NK-92 (cell line): ENCODE measurements around the gene ZBTB45.

Experiments
- DNase-seq: peaks from one replicate; lab custom pipeline; 2025; ENCODE audit not compliant: unreplicated experiment; lab: John Stamatoyannopoulos, UW

The ZBTB45 gene

DNA sequence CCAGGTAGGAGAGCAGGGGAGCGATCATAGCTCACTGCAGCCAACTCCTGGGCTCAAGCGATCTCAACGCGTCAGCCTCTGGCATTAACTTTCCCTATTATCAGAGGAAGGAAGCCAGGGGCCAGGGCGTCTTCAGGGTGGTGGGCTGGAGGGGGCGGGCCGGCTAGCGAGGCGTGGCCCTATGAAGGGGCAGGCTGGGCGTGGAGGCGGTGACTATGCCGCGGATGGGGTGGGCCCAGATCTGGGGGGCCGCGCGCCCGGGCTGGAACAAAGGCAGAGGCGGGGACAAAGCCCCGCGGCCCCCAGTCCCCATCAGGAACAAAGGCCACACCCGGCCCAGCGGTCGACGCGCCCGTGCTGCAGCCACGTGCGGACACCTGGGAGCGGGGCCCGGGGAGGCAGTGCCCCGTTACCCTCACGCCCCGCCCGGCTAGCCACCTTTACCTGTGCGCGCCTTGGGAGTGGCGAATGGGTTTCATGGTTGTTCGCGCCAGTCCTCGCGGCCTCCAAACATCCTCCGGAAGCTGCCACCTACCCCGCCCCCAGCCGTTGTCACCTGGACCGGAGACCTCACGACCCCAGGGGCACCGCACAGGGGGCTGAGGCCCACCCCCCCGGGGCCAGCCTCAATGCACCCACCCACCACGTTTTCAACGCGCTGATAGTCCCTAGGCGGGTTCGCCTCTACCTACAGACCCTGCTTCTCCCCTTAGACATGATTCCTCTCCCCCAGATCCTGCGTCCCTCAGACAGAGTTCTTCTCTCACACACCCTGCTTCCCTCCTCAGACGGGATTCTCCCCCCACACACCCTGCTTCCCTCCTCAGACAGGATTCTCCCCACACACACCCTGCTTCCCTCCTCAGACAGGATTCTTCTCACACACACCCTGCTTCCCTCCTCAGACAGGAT is 18.9 kb upstream of the ZBTB45 start:
- DNase-seq: no peak

DNA sequence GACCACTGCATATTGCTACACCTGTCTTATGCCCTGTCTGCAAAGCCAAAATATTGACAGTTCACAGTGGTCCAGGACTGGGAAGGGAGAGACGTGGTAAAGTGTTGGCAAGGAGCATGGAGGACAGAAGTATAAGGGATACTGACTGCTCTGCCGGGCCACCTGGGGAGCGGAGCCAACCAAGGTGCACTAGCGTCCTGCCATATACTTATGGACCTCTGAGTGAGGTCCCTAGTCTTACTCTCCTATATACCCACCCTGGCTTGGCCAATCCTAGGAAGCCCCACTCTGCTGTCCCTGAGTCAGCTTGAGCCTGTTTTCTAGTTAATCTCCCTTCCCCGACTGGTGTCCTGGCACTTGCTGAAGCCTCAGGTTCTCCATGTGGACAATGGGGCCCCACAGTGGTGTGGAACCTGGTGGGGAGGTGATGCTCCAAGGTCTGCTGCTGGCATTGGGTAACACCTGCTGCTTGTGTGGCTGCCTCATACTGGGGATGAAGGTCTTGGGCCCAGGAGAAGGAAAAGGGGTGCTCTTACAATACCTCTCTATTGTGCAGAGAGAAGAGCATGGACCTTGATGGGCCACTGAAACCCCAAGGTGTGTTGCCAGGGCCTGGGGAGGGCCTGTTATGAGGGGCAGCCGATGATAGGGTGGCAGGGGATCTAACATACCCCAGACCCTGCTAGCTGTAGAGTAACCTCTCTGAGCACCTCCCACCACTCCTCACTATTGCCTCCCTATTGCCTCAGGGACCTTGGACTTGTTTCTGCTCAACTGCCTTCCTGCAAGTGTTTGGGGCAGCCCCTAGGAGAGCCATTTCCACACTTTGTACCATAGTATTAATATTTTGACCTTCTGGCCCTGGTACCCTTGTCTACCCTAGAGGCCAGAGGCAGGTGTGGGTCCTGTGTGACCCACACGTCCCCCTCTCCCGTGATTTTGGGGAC is 17.5 kb upstream of the ZBTB45 start:
- no peak for DNase-seq

DNA sequence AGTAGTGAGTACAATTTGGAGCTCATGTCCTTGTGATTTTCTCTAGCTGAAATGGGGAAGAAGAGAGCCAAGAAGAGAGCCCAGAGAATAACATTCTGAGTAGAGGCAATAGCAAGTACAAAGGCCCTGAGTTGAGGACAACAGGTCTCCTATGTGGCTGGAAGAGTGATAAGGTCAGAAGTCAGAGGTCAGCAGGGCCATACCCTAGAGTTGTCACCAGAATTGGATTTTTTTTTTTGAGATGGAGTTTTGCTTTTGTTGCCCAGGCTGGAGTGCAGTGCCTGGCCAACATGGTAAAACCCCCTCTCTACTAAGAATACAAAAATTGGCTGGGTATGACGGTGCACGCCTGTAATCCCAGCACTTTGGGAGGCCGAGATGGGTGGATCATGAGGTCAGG is 16.2 kb upstream of the ZBTB45 start:
- no peak for DNase-seq

GRCh38 chr19:58531034-58531840 is 11.6 kb upstream of the ZBTB45 start:
- DNase-seq: no peak

- DNase-seq: no peak
These were observed 9.8 kb upstream of the ZBTB45 start for GRCh38 chr19:58529405-58529804.

DNA sequence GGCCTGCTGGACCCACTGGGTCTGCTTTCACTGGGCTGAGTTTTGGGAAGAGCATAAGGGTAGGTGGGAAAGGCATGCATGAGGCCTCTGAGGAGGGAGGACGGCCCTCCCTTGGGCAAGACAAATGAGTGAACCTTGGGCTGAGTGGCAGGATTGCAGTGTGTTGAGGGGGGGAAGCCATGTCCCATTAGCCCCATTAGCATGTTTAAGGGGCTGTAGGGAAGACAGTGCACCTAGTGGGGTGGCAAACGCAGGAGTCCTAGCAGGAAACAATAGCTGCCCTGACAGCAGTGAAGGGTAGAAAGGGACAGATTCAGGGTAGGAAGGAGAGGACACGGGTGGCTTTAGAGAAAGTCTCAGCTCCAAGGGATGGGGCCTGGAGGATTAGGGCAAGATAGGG is 3.1 kb upstream of the ZBTB45 start:
- DNase-seq: no peak

DNA sequence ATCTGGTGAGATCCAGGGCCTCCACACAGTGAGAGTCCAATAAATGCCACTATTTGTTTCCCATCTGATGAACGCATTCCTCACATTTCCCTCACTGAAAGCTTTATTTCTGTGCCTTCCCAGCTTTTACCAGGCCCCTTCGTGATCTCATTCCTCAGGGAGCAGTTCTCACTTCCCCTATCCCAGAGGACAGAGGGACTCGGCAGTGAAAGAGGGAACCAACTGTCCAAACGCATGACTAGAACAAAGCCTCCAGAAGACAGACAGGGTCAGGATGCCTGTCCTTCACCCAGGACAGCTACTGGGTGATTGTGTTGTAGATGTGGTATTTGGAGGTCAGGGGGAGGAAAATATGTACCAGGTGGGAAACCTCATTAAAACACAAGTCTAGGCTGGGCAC is 2.0 kb upstream of the ZBTB45 start:
- no peak for DNase-seq

DNA sequence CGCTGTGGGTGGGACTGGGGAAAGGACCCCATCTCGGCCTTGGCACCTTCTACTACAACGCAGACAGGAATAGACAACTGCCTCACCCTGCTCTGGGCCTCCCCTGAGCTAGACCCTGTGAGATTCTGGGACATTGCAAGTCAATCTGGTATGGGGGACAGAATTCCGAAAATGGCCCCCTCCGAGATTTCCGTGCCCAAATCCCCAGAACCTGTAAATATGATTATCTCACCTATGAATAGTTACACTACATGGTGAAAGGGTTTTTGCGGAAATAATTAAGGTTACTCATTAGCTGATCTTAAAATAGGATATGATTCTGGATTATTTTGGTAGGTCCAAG is 618 bp upstream of the ZBTB45 start:
- no peak for DNase-seq

DNA sequence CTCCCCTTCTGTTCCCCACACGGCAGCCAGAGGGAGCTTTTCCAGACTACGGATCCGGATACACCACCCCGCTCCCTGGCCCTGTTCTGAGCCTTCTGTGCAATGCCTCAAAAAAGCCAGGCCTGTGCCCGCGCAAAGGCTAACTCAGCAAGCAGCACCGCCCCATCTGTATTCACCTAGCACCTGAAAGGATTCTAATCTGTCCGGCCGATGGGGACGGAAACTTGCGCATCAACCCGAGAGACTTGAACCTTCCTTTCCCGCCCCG is 589 bp downstream of the ZBTB45 start:
- no peak for DNase-seq

DNA sequence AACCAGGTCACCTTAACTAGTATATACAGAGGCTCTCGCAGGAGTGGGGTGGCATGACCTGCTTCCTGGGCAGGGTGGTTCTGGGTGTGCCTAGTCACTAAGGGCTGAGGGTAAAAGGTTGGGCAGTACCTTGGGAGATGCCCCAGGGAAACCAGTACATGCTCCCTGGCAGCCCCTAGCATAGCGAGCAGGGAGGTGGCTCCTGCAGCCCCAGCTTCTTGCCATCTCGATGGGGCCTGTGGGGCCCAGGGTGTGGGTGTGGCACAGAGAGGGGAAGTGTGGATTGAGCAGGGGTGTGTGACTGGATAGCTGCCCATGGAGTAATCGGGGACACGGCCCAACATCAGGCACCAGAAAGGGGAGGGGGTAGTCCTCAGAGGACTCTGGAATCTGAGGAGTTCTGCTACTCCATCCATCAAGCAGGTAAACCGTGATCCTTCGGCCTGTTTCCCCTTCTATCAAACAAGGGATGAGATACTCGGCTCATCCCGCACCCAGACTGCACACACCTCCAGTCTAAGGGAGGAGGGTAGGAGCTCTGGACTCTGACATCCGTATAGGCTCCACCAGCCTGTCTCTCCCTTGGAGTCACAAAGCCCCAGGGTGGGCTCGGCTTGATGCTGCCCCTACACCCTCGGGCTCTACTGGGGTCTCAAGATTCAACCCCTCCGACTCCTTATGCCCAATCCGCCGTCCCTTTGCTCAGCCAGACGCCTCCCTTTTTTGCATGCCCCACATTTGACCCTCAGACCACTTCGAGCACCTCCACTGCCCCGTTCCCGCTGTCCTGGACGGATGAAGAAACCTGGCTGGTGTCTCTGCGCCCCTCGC is 1.1 kb downstream of the ZBTB45 start:
- no peak for DNase-seq

DNA sequence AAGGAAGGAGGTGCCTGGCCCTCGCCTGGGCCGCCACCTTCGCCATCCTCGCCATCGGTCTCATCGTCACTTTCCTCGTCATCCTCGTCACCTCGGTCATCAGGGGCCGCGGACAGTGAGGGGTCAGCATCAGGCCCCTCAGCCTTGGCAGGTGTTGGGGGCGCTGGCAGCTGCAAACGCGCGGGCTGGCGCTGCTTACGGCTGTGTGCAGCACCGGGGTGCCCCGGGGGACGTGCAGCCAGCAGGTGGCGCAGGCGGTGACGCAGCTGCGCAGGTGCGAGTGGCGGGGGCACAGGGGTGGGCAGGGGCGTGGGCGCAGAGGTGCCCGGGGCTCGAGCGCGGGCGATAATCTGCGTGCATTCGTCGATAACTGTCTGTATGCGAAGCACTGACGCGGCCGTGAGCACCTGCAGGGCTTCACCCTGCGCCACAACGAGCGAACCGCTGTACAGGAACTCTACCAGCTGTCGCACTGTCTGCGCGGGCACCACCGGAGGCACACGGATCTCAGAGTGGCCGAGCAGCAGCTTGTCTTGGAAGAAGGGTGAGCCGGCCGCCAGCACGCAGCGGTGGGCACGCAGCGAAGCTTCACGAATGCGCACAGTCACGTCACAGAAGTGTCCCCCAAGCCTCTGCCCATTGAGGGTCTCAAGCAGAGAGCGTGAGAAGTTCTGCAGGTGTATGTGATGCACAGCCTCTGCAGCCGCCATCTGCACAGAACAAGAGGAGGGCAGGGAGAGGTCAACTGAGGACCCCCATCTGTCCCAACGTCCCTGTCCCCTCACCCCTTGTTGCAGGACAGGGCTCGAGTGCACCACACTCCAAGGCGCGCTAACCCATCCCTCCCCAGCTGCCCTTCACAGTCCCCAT is 2.4 kb downstream of the ZBTB45 start:
- DNase-seq: no peak

DNA sequence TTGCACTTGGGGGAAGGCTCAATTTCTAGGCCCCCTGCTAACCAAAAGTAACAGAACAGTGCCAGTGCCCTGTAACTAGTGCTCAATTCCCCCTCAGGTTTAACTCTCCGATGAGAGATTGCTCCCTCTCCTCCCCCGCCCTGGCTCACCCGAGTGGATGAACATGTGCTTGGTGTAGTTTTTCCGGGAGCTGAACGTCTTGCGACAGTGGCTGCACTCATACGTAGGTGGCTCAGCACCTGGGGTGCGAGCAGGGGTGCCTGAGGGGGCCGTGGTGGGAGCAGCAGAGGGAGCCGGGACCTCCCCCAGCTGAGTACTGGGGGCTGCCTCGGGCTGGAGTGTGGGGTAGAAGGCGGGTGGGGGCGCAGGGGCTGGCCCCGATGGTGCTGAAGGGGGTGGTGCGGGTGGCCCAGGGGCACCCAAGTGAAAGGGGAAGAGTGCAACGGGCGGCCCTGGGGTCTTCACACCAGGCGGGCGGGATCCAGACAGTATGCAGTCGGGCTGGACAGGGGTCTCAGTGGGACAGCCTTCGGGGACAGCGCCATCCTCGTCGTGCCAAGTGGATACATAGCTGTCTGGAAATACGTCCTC is 3.3 kb downstream of the ZBTB45 start:
- no peak for DNase-seq

DNA sequence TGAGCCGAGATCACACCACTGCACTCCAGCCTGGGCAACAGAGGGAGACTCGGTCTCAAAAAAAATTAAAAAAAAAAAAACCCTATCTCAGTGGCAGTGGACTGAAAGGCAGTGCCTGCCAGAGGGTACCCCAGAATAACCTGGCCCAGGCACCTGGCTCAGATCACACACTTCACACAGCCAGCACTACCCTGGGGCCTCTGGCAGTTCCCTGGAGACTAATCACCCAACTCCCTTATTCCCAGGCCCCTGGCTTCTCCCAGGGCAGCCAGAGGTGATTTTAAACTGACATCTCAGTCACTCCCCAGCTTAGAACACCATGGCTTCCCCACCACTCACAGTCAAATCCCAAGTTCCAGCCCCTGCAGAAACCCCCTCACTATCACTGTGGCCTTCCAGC is 4.4 kb downstream of the ZBTB45 start:
- DNase-seq: no peak

DNA sequence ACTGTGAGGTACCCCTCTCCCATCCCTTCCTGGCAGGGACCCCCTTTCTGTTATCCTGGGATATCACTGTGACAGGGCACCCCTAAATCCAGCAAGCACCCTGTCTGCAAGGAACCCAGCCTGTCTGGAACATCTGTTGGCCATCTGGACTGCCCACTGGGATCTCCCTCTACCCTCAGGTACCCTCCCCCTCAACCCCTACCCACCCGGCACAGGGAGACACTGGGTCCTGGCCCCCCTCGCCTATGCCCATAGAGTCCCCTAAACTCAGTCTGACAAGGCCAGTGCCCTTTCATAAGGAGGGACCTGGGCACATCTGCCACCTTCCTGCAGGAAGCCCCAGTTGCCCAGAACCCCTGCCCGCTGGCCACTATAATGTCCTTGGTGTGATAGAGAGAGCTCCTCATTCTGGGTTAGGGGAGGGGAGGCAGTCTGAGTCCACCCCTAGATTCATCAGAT is 5.0 kb downstream of the ZBTB45 start:
- DNase-seq: no peak

DNA sequence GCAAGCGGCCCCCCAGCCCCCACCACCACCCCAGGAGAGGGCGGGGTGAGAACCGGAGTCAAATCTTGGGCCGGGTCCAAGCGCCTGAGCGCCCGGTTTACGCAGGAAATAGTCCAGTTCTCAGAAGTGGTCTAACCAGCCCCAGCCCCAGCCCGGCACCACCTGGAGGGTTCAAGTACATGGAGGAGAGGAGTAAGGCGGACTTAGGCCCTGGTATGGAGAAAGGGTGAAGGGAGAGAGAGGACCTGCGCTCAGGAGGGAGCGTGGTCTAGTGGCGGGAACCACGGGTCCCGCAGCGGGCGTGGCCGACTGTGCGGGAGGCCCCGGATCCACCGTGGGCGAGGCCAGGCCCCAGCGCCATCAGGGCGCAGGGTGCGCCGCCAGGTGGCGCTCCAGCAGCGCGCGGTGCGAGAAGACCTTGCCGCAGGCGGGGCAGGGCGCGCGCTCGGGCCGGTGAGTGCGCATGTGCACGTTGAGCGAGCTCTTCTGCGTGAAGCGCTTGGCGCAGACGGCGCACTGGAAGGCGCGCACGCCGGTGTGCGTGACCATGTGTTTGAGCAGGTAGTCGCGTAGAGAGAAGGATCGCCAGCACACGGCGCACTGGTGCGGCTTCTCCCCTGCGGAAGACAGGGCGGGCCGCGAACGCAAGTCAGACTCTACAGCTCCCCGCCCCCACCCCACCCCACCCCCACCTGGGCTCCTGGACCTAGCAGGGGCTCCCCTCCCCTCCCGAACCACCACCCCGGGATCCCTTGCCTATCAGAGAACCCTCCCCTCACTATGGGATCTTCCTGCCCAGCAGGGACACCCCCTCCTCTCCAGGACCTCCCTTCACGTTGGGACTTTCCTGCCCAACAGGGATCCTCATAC is 5.7 kb downstream of the ZBTB45 start:
- peak; percentile 56 for DNase-seq

GRCh38 chr19:58513213-58513693 is 6.4 kb downstream of the ZBTB45 start:
- no peak for DNase-seq

DNA sequence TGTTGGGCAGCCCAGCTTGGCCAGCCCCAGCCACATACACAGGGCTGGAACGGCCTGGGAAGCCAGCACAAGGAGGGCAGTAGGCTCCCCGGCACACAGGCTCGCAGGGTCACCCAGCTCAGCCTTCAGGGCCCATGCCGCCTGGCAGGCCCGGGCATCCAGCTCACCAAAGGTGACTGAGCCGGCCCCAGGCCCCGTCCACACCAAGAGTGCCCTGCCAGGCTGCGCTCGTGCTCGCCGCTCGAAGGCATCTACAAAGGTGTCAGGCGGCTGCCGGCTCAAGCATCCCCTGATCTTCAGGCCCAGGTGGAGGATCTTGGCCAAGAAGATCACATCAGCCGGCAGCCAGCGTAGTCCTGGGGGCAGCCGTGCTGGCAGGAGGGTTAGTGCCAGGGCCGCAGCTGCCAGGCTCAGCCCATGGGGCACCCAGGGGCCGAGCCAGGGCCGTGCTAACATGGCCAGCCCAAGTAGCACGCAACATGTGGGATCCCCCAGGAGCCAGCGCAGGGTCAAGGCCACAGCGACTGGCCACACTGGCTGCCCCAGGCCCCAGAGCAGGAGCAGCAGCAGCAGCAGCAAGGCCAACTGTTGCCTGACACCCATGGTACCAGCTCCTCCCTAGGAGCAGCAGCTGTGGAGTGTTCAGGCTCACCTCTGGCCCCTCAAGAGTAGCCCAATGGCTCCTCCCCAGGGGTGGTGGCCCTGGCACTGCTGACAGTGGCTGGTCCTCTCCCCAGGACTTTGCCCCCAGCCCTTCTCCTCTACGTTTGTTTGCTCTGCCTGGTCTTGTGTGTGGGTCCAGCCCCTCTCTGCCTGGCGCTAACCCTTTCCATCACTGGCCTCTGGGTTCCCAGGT is 8.0 kb downstream of the ZBTB45 start, which contains the start of gene SLC27A5:
SLC27A5 (minus strand) TSS at position 640 of the 856 bp plus-strand sequence; CDS start at position 603, 37 bp downstream.
- DNase-seq: no peak
